GM19455 (cell line): Measurements from ENCODE around the gene DOK3.

Source experiments
- ATAC-seq: cut with Tn5 transposase; IDR thresholded peaks from one replicate; pipeline ENCODE4 v1.9.1; 2021; ENCODE audit not compliant: unreplicated experiment

The DOK3 gene

GRCh38 chr5:177469750-177470525 lies 39.7 kb downstream of the DOK3 start:
- no peak for ATAC-seq

- no peak for ATAC-seq
Observed at GRCh38 chr5:177468685-177469628, 40.7 kb downstream of the DOK3 start.

DNA sequence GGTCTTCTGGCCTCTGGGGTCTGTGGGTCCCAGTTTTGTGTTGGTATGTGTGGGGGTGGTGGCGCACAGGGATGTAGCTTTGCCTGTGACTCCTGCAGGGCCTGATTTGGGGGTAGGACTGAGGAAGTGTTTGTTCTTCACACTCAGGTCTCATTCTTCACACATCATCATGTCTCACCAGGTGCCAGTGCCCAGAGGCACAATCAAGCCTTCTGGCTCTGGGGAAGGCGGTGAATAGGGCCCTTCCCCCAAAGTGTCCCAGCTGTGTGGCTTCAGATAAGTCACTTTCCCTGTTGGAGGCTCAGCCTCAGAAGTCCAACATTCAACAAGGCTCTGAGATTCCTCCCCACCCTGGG lies 41.3 kb downstream of the DOK3 start:
- ATAC-seq = no peak

DNA sequence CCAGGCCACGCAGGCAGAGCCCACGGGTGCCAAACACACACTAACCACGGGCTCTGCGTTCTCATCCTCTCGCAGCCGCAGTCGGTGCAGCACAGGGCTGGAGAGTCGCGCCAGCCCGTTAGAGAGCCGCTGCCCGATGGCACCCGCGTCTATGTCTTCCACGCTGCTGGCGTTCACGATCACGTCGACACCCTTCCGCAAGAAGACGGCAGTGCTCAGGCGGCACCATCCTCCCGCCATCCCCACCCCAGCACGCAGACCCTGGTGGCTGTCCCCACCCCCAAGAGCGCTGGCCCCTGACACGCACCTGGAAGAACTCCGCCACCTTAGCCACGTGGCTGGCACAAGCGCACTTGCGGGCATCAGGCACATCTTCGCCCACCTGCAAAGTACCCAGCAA lies 42.2 kb downstream of the DOK3 start:
- no peak for ATAC-seq

DNA sequence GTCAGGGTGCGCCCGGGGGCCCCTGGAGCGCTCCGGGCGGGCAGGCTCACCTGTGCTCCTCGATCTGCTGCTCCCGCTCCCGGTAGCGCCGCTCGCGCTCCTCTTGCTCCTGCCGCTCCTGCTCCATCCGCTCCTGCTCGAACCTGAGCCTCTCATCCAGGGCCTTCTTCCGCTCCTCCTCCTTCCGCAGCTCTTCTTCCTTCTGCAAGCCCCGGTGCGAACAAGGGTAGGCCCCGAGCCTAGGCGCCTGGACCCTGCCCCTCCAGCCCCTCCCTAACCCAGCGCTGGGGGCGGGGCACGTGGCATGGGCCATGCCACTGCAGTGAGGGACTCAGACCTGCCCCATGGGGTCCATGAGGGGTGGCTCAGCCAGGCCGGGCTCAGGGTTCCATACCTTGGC lies 42.8 kb downstream of the DOK3 start:
- ATAC-seq = no peak

GRCh38 chr5:177465044-177465443 lies 44.6 kb downstream of the DOK3 start:
- ATAC-seq = no peak

DNA sequence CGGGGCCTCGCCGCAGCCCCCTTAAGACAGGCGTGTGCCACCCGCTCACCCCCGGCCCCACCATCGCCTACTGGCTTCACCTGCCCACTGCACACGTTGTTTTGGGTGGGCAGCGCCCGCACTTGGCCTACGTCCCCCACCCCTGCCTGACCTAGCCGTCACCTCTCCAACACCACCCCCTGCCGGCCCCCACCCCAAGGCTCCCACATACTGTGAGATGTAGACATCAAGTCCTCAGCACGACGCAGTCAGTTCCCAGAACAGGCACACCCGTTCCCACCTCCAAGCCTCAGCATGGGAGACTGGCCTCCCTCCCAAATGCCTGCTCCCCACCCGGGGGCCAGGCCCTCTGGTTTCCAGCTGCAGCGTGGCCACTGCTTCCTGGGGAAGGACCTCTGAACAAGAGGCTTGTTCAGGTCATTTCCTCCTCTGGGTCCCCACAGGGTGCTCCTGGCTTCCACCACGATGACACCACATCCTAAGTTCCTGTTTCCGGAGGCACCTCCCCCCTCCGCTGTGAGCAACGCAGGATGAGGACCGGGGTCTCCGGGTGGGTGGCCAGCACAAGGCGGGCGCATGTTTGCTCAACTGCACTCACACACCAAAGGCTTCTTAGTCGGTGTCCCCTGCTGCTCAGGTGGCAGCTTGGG lies 47.5 kb downstream of the DOK3 start:
- ATAC-seq = no peak

- no peak for ATAC-seq
Observed at GRCh38 chr5:177459819-177460628, 49.6 kb downstream of the DOK3 start.

DNA sequence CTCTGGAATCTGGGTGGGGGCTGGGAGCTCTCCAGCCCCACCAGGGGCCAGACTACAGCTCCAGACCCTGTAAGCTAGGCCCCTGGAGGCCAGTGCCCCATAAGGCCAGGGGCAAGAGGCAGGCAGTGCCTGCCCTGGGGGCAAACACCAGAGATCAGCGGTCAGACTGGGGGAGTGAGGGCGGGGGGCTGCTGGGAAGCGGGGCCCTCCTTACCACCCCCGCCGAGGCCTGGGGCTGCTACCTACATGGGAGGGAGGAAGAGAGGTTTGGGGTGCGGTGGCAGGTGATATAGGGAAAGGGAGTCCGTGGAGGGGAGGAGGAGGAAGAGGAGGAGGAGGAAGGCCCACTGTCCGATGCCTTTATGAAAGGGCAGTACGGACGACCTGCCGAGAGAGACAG lies 50.3 kb downstream of the DOK3 start:
- ATAC-seq = no peak

GRCh38 chr5:177458912-177459350 lies 50.7 kb downstream of the DOK3 start:
- ATAC-seq = no peak

- no peak for ATAC-seq
Observed at GRCh38 chr5:177457852-177458681, 51.6 kb downstream of the DOK3 start.

DNA sequence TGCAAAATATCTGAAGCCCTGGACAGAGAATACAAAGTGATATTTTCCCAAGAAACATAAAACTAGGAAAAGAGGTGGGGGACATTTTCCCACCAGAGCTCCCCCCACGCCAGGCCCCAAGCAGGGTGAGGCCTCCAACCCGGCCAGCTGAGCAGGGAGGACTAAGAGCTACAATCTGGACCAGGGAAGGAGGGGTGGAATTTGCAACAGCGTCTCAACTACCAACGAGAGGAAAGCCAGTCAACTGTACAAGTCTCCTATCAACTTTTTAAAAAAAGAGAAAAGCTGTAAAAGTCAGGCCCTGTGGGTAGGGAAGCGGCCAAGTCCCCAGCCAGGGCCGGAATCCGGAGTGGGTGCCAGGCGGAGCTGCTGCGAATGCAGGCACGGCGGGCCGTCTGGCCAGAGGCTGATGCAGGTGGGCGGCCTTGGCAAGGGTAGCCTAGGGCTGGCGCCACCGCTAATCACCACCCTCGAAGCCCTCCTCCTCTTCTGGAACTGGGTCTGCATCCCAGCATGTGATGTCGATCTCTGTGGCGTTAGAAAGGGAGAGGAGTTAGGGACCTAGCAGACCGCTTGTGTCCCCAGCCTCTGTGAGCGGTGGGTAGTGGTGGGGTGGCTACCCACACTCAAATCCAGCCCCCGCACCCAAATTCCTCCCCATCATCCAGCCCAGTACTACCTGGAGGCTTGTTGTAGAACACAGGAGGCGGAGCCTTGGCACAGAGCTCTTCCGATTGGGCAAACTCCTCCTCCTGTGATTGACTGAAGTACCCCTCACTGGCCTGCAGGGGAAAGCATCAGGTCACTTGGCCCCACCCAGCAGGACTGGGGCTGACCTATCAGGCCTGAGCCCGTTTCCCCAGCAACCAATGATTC lies 52.4 kb downstream of the DOK3 start:
- ATAC-seq = peak; percentile 51

GRCh38 chr5:177456591-177456964 lies 53.0 kb downstream of the DOK3 start:
- ATAC-seq = no peak

DNA sequence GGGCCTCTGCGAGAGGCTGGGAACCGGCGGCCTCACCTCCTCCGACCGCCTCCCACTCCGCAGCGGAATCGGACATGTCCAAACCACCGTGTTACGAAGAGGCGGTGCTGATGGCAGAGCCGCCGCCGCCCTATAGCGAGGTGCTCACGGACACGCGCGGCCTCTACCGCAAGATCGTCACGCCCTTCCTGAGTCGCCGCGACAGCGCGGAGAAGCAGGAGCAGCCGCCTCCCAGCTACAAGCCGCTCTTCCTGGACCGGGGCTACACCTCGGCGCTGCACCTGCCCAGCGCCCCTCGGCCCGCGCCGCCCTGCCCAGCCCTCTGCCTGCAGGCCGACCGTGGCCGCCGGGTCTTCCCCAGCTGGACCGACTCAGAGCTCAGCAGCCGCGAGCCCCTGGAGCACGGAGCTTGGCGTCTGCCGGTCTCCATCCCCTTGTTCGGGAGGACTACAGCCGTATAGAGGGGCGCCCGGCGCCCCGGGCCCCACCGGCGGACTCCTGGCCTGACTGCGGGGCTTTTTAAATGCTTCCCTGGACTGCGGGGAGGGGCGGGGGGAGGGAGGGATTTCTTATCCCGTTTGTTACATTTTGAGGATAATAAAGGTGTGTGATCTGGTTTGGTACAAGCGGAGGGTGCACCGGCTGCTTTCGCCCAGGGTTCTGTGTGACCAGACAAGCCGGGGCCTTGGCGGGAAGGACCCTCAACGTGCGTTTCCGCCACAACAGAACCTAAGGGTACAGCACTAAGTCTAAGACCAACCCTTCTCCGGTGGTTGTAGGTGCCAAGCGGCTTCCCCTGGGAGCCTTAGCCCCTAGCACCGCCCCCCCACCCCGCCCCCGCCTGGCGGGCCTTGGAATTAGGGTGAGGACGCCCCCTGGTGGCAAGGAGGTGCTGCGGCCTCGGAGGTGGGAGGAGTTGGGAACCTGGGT lies 53.7 kb downstream of the DOK3 start:
- peak; percentile 28 for ATAC-seq

DNA sequence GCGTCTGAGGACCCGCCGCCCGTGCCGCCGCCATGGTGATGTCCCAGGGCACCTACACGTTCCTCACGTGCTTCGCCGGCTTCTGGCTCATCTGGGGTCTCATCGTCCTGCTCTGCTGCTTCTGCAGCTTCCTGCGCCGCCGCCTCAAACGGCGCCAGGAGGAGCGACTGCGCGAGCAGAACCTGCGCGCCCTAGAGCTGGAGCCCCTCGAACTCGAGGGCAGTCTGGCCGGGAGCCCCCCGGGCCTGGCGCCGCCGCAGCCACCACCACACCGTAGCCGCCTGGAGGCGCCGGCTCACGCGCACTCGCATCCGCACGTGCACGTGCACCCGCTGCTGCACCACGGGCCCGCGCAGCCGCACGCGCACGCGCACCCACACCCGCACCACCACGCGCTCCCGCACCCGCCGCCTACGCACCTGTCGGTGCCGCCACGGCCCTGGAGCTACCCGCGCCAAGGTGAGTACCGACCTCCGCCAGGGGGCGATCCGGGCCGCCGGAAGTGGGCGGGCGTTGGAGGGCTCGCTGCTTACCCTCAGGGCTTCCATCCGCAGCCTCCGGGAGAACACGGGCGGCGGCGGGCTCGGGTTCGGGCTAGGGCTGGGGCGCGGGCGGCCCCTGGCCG lies 54.5 kb downstream of the DOK3 start:
- peak; percentile 58 for ATAC-seq

DNA sequence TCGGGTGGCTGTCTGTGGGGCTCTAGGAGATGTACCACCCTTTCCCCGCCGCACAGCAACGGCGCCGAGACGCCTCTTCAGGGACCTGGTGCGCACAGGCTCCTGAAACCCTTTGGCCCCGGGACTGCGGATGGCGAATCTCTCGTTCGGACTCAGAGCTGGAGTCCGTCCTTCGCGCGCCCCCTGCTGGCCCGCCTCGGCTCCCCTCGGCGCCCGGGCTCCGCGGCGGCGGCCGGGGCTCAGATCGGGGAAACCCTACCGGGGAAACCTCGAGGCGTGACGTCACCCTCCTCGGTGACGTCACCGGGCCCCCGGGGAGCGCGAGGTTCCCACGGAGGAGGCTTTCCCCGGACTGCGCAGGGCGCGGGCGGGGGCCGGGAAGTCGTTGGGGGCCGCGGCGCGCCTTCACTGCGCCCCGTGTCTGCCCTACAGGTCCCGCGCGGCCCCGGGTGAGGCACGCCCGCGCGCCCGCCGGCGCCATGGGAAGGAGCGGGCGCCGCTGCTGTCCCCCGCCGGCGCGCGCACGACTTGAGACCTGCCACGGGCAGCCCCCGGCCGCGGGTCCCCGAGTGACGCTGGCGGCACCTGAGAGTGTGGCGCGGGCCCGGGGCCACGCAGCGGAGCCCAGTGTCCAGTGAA lies 55.1 kb downstream of the DOK3 start:
- peak; percentile 42 for ATAC-seq

DNA sequence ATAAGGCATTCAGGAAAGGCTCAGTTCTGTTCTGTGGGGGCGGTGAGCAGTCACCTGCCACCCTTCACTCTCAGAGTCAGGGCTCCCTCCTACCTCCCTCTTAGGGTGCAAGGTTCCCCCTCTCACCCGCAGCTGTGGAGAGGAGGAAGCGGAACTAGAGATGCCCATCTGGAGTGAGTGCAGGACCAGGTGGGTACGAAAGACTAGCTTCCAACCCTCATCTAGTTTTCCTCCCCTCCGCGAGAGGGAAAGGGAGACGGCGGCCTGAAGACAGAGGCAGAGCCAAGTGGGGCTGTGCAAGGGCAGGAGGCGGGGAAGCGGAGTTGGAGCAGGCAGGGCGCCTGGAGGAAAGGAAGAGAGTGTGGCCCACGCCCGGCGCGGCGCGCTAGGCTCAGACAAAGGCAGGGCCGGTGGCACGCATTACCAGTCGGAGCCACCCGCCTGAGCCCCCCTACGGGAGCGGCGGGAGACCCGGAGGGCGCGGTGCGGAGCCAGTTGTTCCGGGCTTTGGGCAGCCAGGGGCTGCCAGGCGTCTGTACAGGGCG lies 55.7 kb downstream of the DOK3 start:
- no peak for ATAC-seq
